Measurements from ENCODE around the gene TBC1D1. TPM values are rescaled to one million over a fixed set of nuclear protein-coding genes. Genes with fewer than 3 reads are reported as not detected.
A peak's percentile ranks its signal among the peaks of the same experiment; 100 is the strongest.
"Not testable (repeated sequence)": the region's sequence is repeated elsewhere in the genome, so short reads cannot be mapped to it uniquely, and the experiment has no call there.

The TBC1D1 gene
- total and polyA plus RNA-seq, 8 donors, result 16.2 to 41.0 (median 24.6) TPM

GRCh38 chr4:38017609-38018008 is 126.7 kb downstream of the TBC1D1 start:
- ATAC-seq (no peak), FAIRE-seq (no peak), DNase-seq (no peak)
- intact Hi-C loops (cut with DNase I), result no loop called here
- Histone ChIP-seq H3K36me3 (peaks cover 0 to 12% (median 0%) of the 10 kb centered on the region in 3 donors), H3K4me3 (no peak overlapping the region), H3K4me1 (peaks cover 0 to 17% (median 7%) of the 10 kb centered on the region in 3 donors), H3K27ac (no peak overlapping the region), H3K9me3 (no peaks in the 10 kb centered on the region), H3K27me3 (no peaks in the 10 kb centered on the region)
- 94 to 95% methylated on average over 5 of the region's 5 CpGs for WGBS, 2 donors
- TF ChIP-seq, protein P1, sequence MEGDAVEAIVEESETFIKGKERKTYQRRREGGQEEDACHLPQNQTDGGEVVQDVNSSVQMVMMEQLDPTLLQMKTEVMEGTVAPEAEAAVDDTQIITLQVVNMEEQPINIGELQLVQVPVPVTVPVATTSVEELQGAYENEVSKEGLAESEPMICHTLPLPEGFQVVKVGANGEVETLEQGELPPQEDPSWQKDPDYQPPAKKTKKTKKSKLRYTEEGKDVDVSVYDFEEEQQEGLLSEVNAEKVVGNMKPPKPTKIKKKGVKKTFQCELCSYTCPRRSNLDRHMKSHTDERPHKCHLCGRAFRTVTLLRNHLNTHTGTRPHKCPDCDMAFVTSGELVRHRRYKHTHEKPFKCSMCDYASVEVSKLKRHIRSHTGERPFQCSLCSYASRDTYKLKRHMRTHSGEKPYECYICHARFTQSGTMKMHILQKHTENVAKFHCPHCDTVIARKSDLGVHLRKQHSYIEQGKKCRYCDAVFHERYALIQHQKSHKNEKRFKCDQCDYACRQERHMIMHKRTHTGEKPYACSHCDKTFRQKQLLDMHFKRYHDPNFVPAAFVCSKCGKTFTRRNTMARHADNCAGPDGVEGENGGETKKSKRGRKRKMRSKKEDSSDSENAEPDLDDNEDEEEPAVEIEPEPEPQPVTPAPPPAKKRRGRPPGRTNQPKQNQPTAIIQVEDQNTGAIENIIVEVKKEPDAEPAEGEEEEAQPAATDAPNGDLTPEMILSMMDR (IDR thresholded peaks at IDR 0.05), result no peak

DNA sequence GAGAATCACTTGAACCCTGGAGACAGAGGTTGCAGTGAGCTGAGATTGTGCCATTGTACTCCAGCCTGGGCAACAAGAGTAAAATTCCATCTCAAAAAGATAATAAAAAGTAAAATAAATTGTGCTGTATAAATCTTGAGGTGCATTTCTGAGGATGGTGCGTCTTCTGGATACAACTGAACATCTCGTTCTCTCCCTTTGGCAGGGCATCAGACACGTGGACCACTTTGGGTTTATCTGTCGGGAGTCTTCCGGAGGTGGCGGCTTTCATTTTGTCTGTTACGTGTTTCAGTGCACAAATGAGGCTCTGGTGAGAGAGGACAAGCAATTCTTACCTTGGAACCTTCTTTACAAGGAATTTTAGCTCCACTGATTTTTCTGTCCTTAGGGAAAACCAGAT is 129.5 kb downstream of the TBC1D1 start:
- DNase-seq, result no peak
- H3K4me1 ChIP-seq, result peaks cover 0 to 9% (median 6%) of the 10 kb centered on the region in 3 donors
- intact Hi-C loops (cut with DNase I), result loop anchor here in 1 of 3 donors (10.0 kb wide), 1 partner anchor 416 kb away; no protein-coding TSS in a partner anchor
- peaks cover 0 to 12% (median 0%) of the 10 kb centered on the region in 3 donors for H3K36me3 ChIP-seq
- H3K4me3 ChIP-seq, result no peak overlapping the region
- no peak for FAIRE-seq
- H3K27me3 ChIP-seq, result no peaks in the 10 kb centered on the region
- TF ChIP-seq, protein P1 (IDR thresholded peaks at IDR 0.05), result no peak
- no peak overlapping the region for H3K27ac ChIP-seq
- WGBS, 2 donors, result 98 to 100% methylated on average over 7 of the region's 7 CpGs
- no peaks in the 10 kb centered on the region for H3K9me3 ChIP-seq
- ATAC-seq, result no peak

DNA sequence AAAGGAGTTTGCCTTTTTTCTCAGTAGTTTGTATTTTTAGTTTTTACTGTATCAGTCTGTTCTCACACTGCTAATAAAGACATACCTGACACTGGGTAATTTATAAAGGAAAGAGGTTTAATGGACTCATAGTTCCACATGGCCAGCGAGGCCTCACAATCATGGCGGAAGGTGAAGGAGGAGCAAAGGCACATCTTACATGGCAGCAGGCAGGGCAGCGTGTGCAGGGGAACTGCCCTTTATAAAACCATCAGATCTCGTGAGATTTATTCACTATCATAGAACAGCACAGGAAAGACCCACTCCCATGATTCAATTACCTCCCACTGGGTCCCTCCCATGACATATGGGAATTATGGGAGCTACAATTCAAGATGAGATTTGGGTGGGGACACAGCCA is 130.1 kb downstream of the TBC1D1 start:
- peaks cover 0 to 12% (median 0%) of the 10 kb centered on the region in 3 donors for H3K36me3 ChIP-seq
- not testable (repeated sequence) for H3K4me3 ChIP-seq, H3K9me3 ChIP-seq, ATAC-seq, DNase-seq, FAIRE-seq, H3K4me1 ChIP-seq, H3K27ac ChIP-seq, H3K27me3 ChIP-seq
- WGBS, 2 donors, result 96 to 100% methylated on average over 4 of the region's 4 CpGs
- intact Hi-C loops (cut with DNase I), result loop anchor here in 1 of 3 donors (10.0 kb wide), 1 partner anchor 416 kb away; no protein-coding TSS in a partner anchor

- DNase-seq (no peak), FAIRE-seq (no peak), ATAC-seq (no peak)
- Histone ChIP-seq H3K36me3 (peaks cover 0 to 12% (median 0%) of the 10 kb centered on the region in 3 donors), H3K4me3 (no peak overlapping the region), H3K27me3 (no peaks in the 10 kb centered on the region), H3K4me1 (peaks cover 0 to 9% (median 6%) of the 10 kb centered on the region in 3 donors), H3K27ac (no peak overlapping the region), H3K9me3 (no peaks in the 10 kb centered on the region)
- TF ChIP-seq, protein P1 (IDR thresholded peaks at IDR 0.05), result no peak
- 61 to 72% methylated on average over 3 of the region's 3 CpGs for WGBS, 2 donors
- intact Hi-C loops (cut with DNase I), result loop anchor here in 1 of 3 donors (10.0 kb wide), 1 partner anchor 417 kb away; no protein-coding TSS in a partner anchor
These were observed 130.9 kb downstream of the TBC1D1 start for GRCh38 chr4:38021751-38022150.

DNA sequence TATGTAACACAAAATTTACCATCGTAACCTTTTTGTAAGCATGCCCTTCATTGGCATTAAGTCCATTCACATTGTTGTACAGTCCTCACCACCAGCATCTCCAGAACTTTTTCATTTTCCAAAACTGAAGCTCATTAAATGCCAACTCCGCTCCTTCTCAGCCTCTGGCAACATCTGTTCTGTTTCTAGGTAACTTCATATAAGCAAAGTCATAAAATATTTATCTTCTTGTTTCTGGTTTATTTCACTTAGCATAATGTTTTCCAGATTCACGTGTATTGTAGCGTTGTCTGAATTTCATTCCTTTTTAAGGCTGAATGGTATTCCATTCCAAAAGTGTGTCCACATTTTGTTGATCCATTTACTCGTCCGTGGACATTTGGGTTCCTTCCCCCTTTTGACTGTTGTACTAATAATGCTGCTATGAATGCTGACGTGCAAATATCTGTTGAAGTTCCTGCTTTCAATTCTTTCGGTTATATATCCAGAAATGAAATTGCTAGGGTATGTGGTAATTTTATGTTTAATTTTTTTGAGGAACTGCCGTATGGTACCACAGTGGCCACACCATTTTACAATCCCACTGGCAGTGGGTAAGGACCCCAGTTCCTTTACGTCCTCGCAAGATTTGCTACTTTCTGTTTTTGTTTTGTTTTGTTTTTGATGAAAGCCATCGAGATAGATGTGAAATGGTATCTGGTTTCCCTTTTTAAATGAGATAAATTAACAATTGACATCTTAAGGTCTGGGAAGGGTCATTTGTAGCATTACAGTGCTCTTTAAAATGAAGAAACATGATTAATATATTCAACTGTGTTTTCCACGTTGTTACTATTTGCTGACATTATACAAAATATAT is 132.7 kb downstream of the TBC1D1 start:
- TF ChIP-seq, protein P1 (IDR thresholded peaks at IDR 0.05), result no peak
- intact Hi-C loops (cut with DNase I), result loop anchor here in 1 of 3 donors (10.0 kb wide), 1 partner anchor 419 kb away; no protein-coding TSS in a partner anchor
- no peak overlapping the region for H3K4me3 ChIP-seq
- no peaks in the 10 kb centered on the region for H3K27me3 ChIP-seq
- peak overlapping the region in 2 of 4 donors; percentile 9 to 21 for H3K27ac ChIP-seq
- 72 to 73% methylated on average over 13 of the region's 13 CpGs for WGBS, 2 donors
- ATAC-seq (peak in 3 of 4 donors; percentile 21 to 64 (median 41)), DNase-seq (no peak), FAIRE-seq (peak; percentile 88)
- peaks cover 0 to 9% (median 6%) of the 10 kb centered on the region in 3 donors for H3K4me1 ChIP-seq
- peaks cover 0 to 21% (median 0%) of the 10 kb centered on the region in 3 donors for H3K36me3 ChIP-seq
- no peaks in the 10 kb centered on the region for H3K9me3 ChIP-seq

Data from pancreas (tissue), 10 donors.